ENCODE measurements around the gene PDX1. TPM values are rescaled to one million over a fixed set of nuclear protein-coding genes. Genes with fewer than 3 reads are reported as not detected.

PDX1 gene
- total RNA-seq, 1 experiment from 2014 or later = not detected

DNA sequence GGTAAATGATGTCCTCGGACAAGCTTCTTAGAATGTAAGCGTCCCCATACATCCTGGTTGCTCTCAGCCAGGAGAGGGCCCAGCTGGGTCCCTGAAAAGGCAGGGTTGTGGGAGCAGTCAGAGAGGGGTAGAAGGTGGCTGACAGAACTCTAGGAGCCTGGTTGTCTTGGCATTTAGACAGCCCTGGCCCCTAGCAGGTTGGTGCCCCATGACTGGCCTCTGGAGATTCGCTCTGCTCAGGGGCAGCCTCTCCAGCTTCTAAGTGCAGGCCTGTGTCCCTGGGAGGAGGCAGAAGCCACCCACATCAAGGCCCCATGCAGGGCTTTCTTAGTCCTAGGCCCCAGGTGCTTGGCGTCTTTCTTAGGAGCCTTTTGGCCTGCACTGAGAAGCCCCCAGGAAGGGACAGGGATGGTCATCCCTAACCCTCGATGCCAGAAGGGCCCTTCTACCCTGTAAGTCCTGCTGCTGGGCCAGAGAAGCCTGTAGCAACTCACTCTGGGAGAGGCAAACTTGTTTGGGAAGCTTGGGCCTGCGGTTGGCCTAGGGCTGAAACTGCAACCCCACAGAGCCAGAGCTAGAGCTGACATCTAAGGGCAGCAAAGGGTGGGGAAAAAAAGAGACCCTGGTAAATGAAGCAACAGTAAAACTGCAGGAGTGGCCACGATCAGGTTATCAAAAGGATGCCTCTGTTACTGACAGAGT, 52.1 kb downstream of the PDX1 start (continued):
- TF ChIP-seq, protein P1, sequence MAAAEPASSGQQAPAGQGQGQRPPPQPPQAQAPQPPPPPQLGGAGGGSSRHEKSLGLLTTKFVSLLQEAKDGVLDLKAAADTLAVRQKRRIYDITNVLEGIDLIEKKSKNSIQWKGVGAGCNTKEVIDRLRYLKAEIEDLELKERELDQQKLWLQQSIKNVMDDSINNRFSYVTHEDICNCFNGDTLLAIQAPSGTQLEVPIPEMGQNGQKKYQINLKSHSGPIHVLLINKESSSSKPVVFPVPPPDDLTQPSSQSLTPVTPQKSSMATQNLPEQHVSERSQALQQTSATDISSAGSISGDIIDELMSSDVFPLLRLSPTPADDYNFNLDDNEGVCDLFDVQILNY (CRISPR knock-in tag; IDR thresholded peaks at IDR 0.05) = no peak
- TF ChIP-seq ZNF416 (CRISPR knock-in tag; IDR thresholded peaks at IDR 0.05) (no peak), JAZF1 (CRISPR knock-in tag; IDR thresholded peaks at IDR 0.05) (no peak)
- TF ChIP-seq, protein P2, sequence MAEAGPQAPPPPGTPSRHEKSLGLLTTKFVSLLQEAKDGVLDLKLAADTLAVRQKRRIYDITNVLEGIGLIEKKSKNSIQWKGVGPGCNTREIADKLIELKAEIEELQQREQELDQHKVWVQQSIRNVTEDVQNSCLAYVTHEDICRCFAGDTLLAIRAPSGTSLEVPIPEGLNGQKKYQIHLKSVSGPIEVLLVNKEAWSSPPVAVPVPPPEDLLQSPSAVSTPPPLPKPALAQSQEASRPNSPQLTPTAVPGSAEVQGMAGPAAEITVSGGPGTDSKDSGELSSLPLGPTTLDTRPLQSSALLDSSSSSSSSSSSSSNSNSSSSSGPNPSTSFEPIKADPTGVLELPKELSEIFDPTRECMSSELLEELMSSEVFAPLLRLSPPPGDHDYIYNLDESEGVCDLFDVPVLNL (CRISPR knock-in tag; IDR thresholded peaks at IDR 0.05; ENCODE audit: borderline replicate concordance, low read depth) = no peak

DNA sequence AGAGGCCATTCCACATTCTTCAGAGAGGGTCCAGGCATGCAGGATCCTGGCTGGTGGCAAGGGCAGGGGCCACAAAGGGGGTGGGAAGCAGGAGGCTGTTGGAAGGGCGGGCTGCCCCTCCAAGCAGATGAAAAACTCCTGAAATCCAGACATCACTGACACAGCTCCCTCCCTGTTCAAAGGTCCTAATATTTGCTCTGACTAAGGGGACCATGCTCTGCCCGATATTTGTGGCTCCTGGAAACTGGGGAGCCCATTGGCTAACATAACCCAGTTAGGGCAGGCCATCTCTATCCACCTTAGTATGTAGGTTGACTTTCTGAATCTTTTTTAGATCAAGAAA, 52.6 kb downstream of the PDX1 start:
- ATAC-seq (no peak), DNase-seq (ENCODE audit: low spot score) (no peak)
- peaks cover 2% of the 10 kb centered on the region; the same call in 1 of the 2 replicates for H3K36me3 Mint-ChIP-seq
- peaks cover 100% of the 10 kb centered on the region for H3K27me3 Mint-ChIP-seq (ENCODE audit: low read depth)
- H3K4me3 Mint-ChIP-seq = no peak overlapping the region
- H3K9me3 Mint-ChIP-seq = no peaks in the 10 kb centered on the region
- peaks cover 56% of the 10 kb centered on the region for H3K4me1 Mint-ChIP-seq
- POLR2A ChIA-PET = interaction anchor here (0.5 kb wide), 1 partner anchor 352 kb away, joined by 3 read pairs; the partner anchor contains the start of gene LNX2
- no peak for TF ChIP-seq ZNF416 (CRISPR knock-in tag; IDR thresholded peaks at IDR 0.05)
- TF ChIP-seq, protein P3, sequence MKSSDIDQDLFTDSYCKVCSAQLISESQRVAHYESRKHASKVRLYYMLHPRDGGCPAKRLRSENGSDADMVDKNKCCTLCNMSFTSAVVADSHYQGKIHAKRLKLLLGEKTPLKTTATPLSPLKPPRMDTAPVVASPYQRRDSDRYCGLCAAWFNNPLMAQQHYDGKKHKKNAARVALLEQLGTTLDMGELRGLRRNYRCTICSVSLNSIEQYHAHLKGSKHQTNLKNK (CRISPR knock-in tag; IDR thresholded peaks at IDR 0.05) = no peak
- TF ChIP-seq, protein P1 (CRISPR knock-in tag; IDR thresholded peaks at IDR 0.05) = no peak
- TF ChIP-seq, protein P4, sequence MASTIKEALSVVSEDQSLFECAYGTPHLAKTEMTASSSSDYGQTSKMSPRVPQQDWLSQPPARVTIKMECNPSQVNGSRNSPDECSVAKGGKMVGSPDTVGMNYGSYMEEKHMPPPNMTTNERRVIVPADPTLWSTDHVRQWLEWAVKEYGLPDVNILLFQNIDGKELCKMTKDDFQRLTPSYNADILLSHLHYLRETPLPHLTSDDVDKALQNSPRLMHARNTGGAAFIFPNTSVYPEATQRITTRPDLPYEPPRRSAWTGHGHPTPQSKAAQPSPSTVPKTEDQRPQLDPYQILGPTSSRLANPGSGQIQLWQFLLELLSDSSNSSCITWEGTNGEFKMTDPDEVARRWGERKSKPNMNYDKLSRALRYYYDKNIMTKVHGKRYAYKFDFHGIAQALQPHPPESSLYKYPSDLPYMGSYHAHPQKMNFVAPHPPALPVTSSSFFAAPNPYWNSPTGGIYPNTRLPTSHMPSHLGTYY (CRISPR knock-in tag; IDR thresholded peaks at IDR 0.05) = no peak
- TF ChIP-seq, protein P5, sequence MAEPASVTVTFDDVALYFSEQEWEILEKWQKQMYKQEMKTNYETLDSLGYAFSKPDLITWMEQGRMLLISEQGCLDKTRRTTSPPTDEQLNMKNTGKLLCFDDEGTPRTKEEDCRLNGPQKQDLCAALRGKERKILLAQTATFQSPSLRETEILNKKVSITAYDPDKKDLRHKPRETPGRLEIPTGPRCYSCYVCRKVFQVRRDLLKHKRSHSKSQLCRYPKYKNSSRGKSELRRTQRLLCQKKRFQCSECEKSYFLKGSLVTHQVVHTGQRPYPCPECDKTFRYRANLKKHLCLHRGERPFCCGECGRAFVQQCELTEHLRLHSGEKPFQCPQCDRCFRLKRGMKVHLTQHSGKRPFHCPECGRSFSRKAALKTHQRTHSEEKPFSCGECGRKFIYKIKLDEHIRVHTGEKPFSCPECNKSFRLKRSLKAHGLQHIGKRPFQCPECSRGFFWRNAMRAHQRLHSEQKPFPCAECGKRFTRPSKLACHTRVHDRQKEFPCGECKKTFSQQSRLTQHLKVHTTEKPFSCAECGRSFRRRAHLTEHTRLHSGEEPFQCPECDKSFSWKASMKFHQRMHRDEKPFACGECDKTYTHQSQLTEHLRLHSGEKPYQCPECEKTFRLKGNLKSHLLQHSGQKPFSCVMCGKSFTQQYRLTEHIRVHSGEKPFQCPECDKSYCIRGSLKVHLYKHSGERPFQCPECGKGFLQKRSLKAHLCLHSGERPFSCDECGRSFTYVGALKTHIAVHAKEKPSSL (CRISPR knock-in tag; conservative IDR thresholded peaks at IDR 0.05) = no peak
- TF ChIP-seq, protein P6, sequence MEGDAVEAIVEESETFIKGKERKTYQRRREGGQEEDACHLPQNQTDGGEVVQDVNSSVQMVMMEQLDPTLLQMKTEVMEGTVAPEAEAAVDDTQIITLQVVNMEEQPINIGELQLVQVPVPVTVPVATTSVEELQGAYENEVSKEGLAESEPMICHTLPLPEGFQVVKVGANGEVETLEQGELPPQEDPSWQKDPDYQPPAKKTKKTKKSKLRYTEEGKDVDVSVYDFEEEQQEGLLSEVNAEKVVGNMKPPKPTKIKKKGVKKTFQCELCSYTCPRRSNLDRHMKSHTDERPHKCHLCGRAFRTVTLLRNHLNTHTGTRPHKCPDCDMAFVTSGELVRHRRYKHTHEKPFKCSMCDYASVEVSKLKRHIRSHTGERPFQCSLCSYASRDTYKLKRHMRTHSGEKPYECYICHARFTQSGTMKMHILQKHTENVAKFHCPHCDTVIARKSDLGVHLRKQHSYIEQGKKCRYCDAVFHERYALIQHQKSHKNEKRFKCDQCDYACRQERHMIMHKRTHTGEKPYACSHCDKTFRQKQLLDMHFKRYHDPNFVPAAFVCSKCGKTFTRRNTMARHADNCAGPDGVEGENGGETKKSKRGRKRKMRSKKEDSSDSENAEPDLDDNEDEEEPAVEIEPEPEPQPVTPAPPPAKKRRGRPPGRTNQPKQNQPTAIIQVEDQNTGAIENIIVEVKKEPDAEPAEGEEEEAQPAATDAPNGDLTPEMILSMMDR (IDR thresholded peaks at IDR 0.05) = no peak
- no peak for TF ChIP-seq NR1H2 (CRISPR knock-in tag; IDR thresholded peaks at IDR 0.05)
- TF ChIP-seq EMX1 (CRISPR knock-in tag; IDR thresholded peaks at IDR 0.05) = no peak
- CTCF ChIA-PET = interaction anchor here (1.4 to 3.1 kb wide), 3 partner anchors 18 to 146 kb away, joined by 3 to 20 read pairs (median 5); no protein-coding TSS in a partner anchor
- no peak overlapping the region for H3K27ac Mint-ChIP-seq

DNA sequence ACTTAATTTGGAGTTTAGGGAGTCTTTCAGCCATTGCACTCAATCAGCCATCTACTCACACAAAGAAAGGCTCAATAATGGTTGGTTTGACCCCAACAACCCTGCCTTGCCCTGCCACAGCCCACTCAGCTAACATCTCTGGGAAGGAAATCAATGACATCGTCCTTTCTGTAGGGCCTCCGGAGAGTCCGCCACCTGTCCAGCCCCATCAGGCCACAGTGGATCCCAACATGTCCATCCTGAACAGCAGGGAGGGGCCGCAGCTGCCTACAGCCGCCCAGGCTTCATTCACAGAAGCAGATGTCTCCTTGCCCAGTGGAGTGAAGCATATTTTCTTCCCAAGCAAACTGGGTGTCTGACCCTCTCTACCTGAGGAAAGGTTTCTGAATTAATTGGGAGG, 53.5 kb downstream of the PDX1 start:
- Mint-ChIP-seq H3K27me3 (ENCODE audit: low read depth) (peaks cover 100% of the 10 kb centered on the region), H3K27ac (no peak overlapping the region), H3K4me3 (no peak overlapping the region), H3K36me3 (peaks cover 2% of the 10 kb centered on the region; the same call in 1 of the 2 replicates), H3K4me1 (peaks cover 53% of the 10 kb centered on the region), H3K9me3 (no peaks in the 10 kb centered on the region)
- DNase-seq (ENCODE audit: low spot score) (no peak), ATAC-seq (no peak)
- TF ChIP-seq SMAD4 (CRISPR knock-in tag; IDR thresholded peaks at IDR 0.05) (no peak), HMGA2 (CRISPR knock-in tag; IDR thresholded peaks at IDR 0.05) (no peak), TEAD1 (CRISPR knock-in tag; IDR thresholded peaks at IDR 0.05) (no peak), GTF2I (CRISPR knock-in tag; conservative IDR thresholded peaks at IDR 0.05) (no peak), ZNF232 (CRISPR knock-in tag; IDR thresholded peaks at IDR 0.05) (no peak), NR2C2 (CRISPR knock-in tag; IDR thresholded peaks at IDR 0.05) (no peak), ZNF317 (CRISPR knock-in tag; IDR thresholded peaks at IDR 0.05; ENCODE audit: borderline replicate concordance, low read depth) (no peak), EMX1 (CRISPR knock-in tag; IDR thresholded peaks at IDR 0.05) (no peak)
- TF ChIP-seq, protein P3 (CRISPR knock-in tag; IDR thresholded peaks at IDR 0.05) = no peak
- TF ChIP-seq, protein P7, sequence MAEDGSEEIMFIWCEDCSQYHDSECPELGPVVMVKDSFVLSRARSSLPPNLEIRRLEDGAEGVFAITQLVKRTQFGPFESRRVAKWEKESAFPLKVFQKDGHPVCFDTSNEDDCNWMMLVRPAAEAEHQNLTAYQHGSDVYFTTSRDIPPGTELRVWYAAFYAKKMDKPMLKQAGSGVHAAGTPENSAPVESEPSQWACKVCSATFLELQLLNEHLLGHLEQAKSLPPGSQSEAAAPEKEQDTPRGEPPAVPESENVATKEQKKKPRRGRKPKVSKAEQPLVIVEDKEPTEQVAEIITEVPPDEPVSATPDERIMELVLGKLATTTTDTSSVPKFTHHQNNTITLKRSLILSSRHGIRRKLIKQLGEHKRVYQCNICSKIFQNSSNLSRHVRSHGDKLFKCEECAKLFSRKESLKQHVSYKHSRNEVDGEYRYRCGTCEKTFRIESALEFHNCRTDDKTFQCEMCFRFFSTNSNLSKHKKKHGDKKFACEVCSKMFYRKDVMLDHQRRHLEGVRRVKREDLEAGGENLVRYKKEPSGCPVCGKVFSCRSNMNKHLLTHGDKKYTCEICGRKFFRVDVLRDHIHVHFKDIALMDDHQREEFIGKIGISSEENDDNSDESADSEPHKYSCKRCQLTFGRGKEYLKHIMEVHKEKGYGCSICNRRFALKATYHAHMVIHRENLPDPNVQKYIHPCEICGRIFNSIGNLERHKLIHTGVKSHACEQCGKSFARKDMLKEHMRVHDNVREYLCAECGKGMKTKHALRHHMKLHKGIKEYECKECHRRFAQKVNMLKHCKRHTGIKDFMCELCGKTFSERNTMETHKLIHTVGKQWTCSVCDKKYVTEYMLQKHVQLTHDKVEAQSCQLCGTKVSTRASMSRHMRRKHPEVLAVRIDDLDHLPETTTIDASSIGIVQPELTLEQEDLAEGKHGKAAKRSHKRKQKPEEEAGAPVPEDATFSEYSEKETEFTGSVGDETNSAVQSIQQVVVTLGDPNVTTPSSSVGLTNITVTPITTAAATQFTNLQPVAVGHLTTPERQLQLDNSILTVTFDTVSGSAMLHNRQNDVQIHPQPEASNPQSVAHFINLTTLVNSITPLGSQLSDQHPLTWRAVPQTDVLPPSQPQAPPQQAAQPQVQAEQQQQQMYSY (CRISPR knock-in tag; IDR thresholded peaks at IDR 0.05) = no peak
- CTCF ChIA-PET = interaction anchor here (2.1 to 3.1 kb wide), 2 partner anchors 19 to 147 kb away, joined by 5 to 20 read pairs; no protein-coding TSS in a partner anchor
- POLR2A ChIA-PET = no interaction called here

Data from WTC11 (cell line).